HEK293T (cell line): ENCODE data around the gene TMCC3.

Experiments
- BHLHE40 ChIP-seq: fragments of 450-650 bp; IDR thresholded peaks from 2 replicates; pipeline ENCODE4 v1.6.1; 2016; ENCODE audit warnings: mild to moderate bottlenecking, moderate library complexity, borderline replicate concordance
- CTBP1 ChIP-seq: fragments of 450-650 bp; IDR thresholded peaks from 2 replicates; pipeline ENCODE4 v1.6.1; 2016; ENCODE audit warnings: borderline replicate concordance
- FOXA1 ChIP-seq: fragments of 450-650 bp; IDR thresholded peaks from 2 replicates; pipeline ENCODE4 v1.6.1; 2016; ENCODE audit warnings: mild to moderate bottlenecking
- FOXM1 ChIP-seq: fragments of 450-650 bp; IDR thresholded peaks from 2 replicates; pipeline ENCODE4 v1.6.1; 2017; ENCODE audit warnings: mild to moderate bottlenecking, borderline replicate concordance
- HDGF ChIP-seq: fragments of 450-650 bp; IDR thresholded peaks from 2 replicates; pipeline ENCODE4 v1.6.1; 2017; ENCODE audit warnings: antibody characterized with exemption, borderline replicate concordance
- LEF1 ChIP-seq: fragments of 450-650 bp; IDR thresholded peaks from 2 replicates; pipeline ENCODE4 v1.6.1; 2017; ENCODE audit warnings: mild to moderate bottlenecking, borderline replicate concordance
- NFRKB ChIP-seq: fragments of 450-650 bp; IDR thresholded peaks from 2 replicates; pipeline ENCODE4 v1.6.1; 2016; ENCODE audit warnings: mild to moderate bottlenecking, moderate library complexity
- SP1 ChIP-seq: fragments of 450-650 bp; IDR thresholded peaks from 2 replicates; pipeline ENCODE4 v1.6.1; 2017
- SUZ12 ChIP-seq: fragments of 450-650 bp; IDR thresholded peaks from 2 replicates; pipeline ENCODE4 v1.6.1; 2016; ENCODE audit warnings: mild to moderate bottlenecking
- TARDBP ChIP-seq: fragments of 450-650 bp; IDR thresholded peaks from 2 replicates; pipeline ENCODE4 v1.6.1; 2016
- ZNF384 ChIP-seq: fragments of 450-650 bp; IDR thresholded peaks from 2 replicates; pipeline ENCODE4 v1.6.1; 2016
- TF ChIP-seq, protein P1 (sequence below): fragments of 450-650 bp; IDR thresholded peaks from 2 replicates; pipeline ENCODE4 v1.6.1; 2016

GRCh38 chr12:94538318-94538717 lies 112.0 kb downstream of the TMCC3 start:
- TF ChIP-seq ZNF384 (no peak), FOXM1 (no peak), SUZ12 (no peak), TARDBP (no peak), HDGF (no peak), CTBP1 (no peak), SP1 (no peak), FOXA1 (no peak), BHLHE40 (no peak), LEF1 (no peak), NFRKB (no peak)
- TF ChIP-seq, protein P1, sequence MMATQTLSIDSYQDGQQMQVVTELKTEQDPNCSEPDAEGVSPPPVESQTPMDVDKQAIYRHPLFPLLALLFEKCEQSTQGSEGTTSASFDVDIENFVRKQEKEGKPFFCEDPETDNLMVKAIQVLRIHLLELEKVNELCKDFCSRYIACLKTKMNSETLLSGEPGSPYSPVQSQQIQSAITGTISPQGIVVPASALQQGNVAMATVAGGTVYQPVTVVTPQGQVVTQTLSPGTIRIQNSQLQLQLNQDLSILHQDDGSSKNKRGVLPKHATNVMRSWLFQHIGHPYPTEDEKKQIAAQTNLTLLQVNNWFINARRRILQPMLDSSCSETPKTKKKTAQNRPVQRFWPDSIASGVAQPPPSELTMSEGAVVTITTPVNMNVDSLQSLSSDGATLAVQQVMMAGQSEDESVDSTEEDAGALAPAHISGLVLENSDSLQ: no peak
